ENCODE measurements around the gene GNG4. TPM values are rescaled to one million over a fixed set of nuclear protein-coding genes. Genes with fewer than 3 reads are reported as not detected.

Gene GNG4
- polyA plus RNA-seq, 1 experiment, result 0.33 TPM

- TF ChIP-seq CTCF (IDR thresholded peaks at IDR 0.05; ENCODE audit: low read depth, low read length), result no peak
- CTCF ChIA-PET, result no interaction called here
These were observed 81.6 kb downstream of the GNG4 start for GRCh38 chr1:235567812-235568503.

GRCh38 chr1:235566084-235566483, 83.5 kb downstream of the GNG4 start:
- POLR2A ChIA-PET, result no interaction called here
- no peak for DNase-seq (ENCODE audit: low read depth, low spot score)
- no peak for TF ChIP-seq CTCF (IDR thresholded peaks at IDR 0.05; ENCODE audit: low read depth, low read length)
- Histone ChIP-seq H3K27me3 (ENCODE audit: control insufficient read depth, insufficient read depth, low read length) (peaks cover 4% of the 10 kb centered on the region), H3K9me3 (ENCODE audit: control insufficient read depth, insufficient read depth, low read length) (no peaks in the 10 kb centered on the region), H3K4me3 (ENCODE audit: low read depth, low read length) (no peak overlapping the region), H3K27ac (ENCODE audit: low read depth, low read length) (no peak overlapping the region)
- CTCF ChIA-PET, result no interaction called here

More at GRCh38 chr1:235567812-235568503, 81.6 kb downstream of the GNG4 start:
- no peak overlapping the region for H3K27ac ChIP-seq (ENCODE audit: low read depth, low read length)
- no peaks in the 10 kb centered on the region for H3K9me3 ChIP-seq (ENCODE audit: control insufficient read depth, insufficient read depth, low read length)
- H3K27me3 ChIP-seq (ENCODE audit: control insufficient read depth, insufficient read depth, low read length), result peaks cover 4% of the 10 kb centered on the region
- POLR2A ChIA-PET, result no interaction called here
- no peak overlapping the region for H3K4me3 ChIP-seq (ENCODE audit: low read depth, low read length)
- no peak for DNase-seq (ENCODE audit: low read depth, low spot score)

GRCh38 chr1:235563513-235564061, 86.0 kb downstream of the GNG4 start:
- Histone ChIP-seq H3K27ac (ENCODE audit: low read depth, low read length) (no peak overlapping the region), H3K9me3 (ENCODE audit: control insufficient read depth, insufficient read depth, low read length) (no peaks in the 10 kb centered on the region), H3K27me3 (ENCODE audit: control insufficient read depth, insufficient read depth, low read length) (peaks cover 4% of the 10 kb centered on the region), H3K4me3 (ENCODE audit: low read depth, low read length) (no peak overlapping the region)
- ChIA-PET CTCF (interaction anchor here (0.6 to 1.3 kb wide), 3 partner anchors 9 to 408 kb away, joined by 3 to 4 read pairs (median 3); no protein-coding TSS in a partner anchor), POLR2A (no interaction called here)
- TF ChIP-seq CTCF (IDR thresholded peaks at IDR 0.05; ENCODE audit: low read depth, low read length), result no peak
- no peak for DNase-seq (ENCODE audit: low read depth, low spot score)

- DNase-seq (ENCODE audit: low read depth, low spot score), result no peak
- no peak for TF ChIP-seq CTCF (IDR thresholded peaks at IDR 0.05; ENCODE audit: low read depth, low read length)
- Histone ChIP-seq H3K9me3 (ENCODE audit: control insufficient read depth, insufficient read depth, low read length) (no peaks in the 10 kb centered on the region), H3K4me3 (ENCODE audit: low read depth, low read length) (no peak overlapping the region), H3K27ac (ENCODE audit: low read depth, low read length) (no peak overlapping the region), H3K27me3 (ENCODE audit: control insufficient read depth, insufficient read depth, low read length) (peaks cover 2% of the 10 kb centered on the region)
- POLR2A ChIA-PET, result no interaction called here
- CTCF ChIA-PET, result no interaction called here
These were observed 87.0 kb downstream of the GNG4 start for GRCh38 chr1:235562589-235562988.

GRCh38 chr1:235558621-235559169, 90.9 kb downstream of the GNG4 start:
- Histone ChIP-seq H3K27me3 (ENCODE audit: control insufficient read depth, insufficient read depth, low read length) (no peaks in the 10 kb centered on the region), H3K4me3 (ENCODE audit: low read depth, low read length) (no peak overlapping the region), H3K27ac (ENCODE audit: low read depth, low read length) (no peak overlapping the region), H3K9me3 (ENCODE audit: control insufficient read depth, insufficient read depth, low read length) (no peaks in the 10 kb centered on the region)
- ChIA-PET CTCF (interaction anchor here (1.0 kb wide), 1 partner anchor 59 kb away, joined by 4 read pairs; no protein-coding TSS in a partner anchor), POLR2A (no interaction called here)
- no peak for DNase-seq (ENCODE audit: low read depth, low spot score)
- no peak for TF ChIP-seq CTCF (IDR thresholded peaks at IDR 0.05; ENCODE audit: low read depth, low read length)

Data from AG04450 (cell line).